Breast epithelium (tissue), 4 donors: ENCODE results near the gene GPATCH4. TPM values are rescaled to one million over a fixed set of nuclear protein-coding genes. Genes with fewer than 3 reads are reported as not detected.
"Not testable (repeated sequence)": the region's sequence is repeated elsewhere in the genome, so short reads cannot be mapped to it uniquely, and the experiment has no call there.

ENCODE experiments used
- DNase-seq, 2 donors: peaks; one replicate each; pipeline ENCODE4 v3.0.0-alpha.2; 2019; ENCODE audit warnings: low spot score in 2 of 2
- H3K27ac ChIP-seq, 2 donors: fragments of 200-600 bp; sonication (generic) in 1 of 2; one replicate each; pipeline ENCODE4 v1.5.1; 2016 to 2019; ENCODE audit warnings: mild to moderate bottlenecking in 1 of 2
- H3K27me3 ChIP-seq, 2 donors: fragments of 200-600 bp; sonication (generic) in 1 of 2; one replicate each; pipeline versions ENCODE4 v1.5.1 to v1.6.0; 2017 to 2019; ENCODE audit warnings: control low read depth in 1 of 2, mild to moderate bottlenecking in 1 of 2
- H3K36me3 ChIP-seq: fragments of 200-600 bp; one replicate; pipeline ENCODE4 v1.5.1; 2019
- H3K4me1 ChIP-seq, 2 donors: fragments of 200-600 bp; sonication (generic); one replicate each; pipeline ENCODE4 v1.5.1; 2016 to 2019; ENCODE audit warnings: control low read depth in 1 of 2
- H3K4me3 ChIP-seq, 3 donors: fragments of 200-600 bp; sonication (generic); 1 replicate in 2 of 3; 2 replicates in 1 of 3; pipeline ENCODE4 v1.5.1; 2016 to 2019; ENCODE audit warnings: mild to moderate bottlenecking in 3 of 3, moderate library complexity in 2 of 3
- H3K9me3 ChIP-seq, 2 donors: fragments of 200-600 bp; sonication (generic) in 1 of 2; one replicate each; pipeline ENCODE4 v1.5.1; 2016 to 2019; ENCODE audit warnings: control low read depth in 1 of 2
- CTCF ChIP-seq, 3 donors: fragments of 450-650 bp; IDR thresholded peaks; one replicate each; pipeline ENCODE4 v1.5.1; 2016 to 2017; ENCODE audit warnings: antibody characterized with exemption in 3 of 3, mild to moderate bottlenecking in 3 of 3, moderate library complexity in 3 of 3
- POLR2A ChIP-seq: fragments of 450-650 bp; IDR thresholded peaks from one replicate; pipeline ENCODE4 v1.6.1; 2016; ENCODE audit warnings: antibody characterized with exemption, mild to moderate bottlenecking, moderate library complexity
- POLR2AphosphoS5 ChIP-seq, 3 donors: sonication (generic); formaldehyde crosslinking; IDR thresholded peaks; one replicate each; pipeline ENCODE4 v1.6.1; 2017; ENCODE audit warnings: antibody characterized with exemption in 3 of 3
- intact Hi-C: fragments of 100-400 bp; cut with DNase I; formaldehyde crosslinking; loops from one replicate; pipeline ENCODE4 v1.15.1; 2023; ENCODE audit warnings: low total_unique reads
- total RNA-seq, 3 donors: library from RNA; depleted of rRNA; stranded (reverse); fragments of >200 nt; gene quantifications; one replicate each; pipeline ENCODE4 v1.1.0, GENCODE V29; 2016

GPATCH4 gene
- total RNA-seq, 3 donors from 2014 or later, result 20.2 to 31.1 (median 23.7) TPM

GRCh38 chr1:156592158-156592909 lies 8.9 kb downstream of the GPATCH4 start:
- Histone ChIP-seq H3K9me3 (no peaks in the 10 kb centered on the region), H3K36me3 (no peaks in the 10 kb centered on the region), H3K27ac (peak overlapping the region; percentile 83 to 85), H3K4me1 (peaks cover 0 to 7% of the 10 kb centered on the region in 2 donors), H3K4me3 (peak overlapping the region; percentile 71 to 89 (median 74)), H3K27me3 (no peaks in the 10 kb centered on the region)
- TF ChIP-seq POLR2A (no peak), CTCF (IDR thresholded peaks at IDR 0.05) (no peak), POLR2AphosphoS5 (IDR thresholded peaks at IDR 0.05) (no peak)
- intact Hi-C loops, result loop anchor here (5.0 kb wide), 1 partner anchor 675 kb away; no protein-coding TSS in a partner anchor
- DNase-seq, result no peak

- Histone ChIP-seq H3K4me3 (peak within 1 kb of the TSS; percentile 71 to 89 (median 74)), H3K9me3 (no peaks in the 10 kb centered on the region), H3K27ac (peak within 1 kb of the TSS; percentile 83 to 85), H3K4me1 (peaks cover 0 to 7% of the 10 kb centered on the region in 2 donors), H3K27me3 (no peaks in the 10 kb centered on the region), H3K36me3 (no peaks in the 10 kb centered on the region)
- peak in 1 of 3 donors; percentile 54 for TF ChIP-seq POLR2AphosphoS5 (IDR thresholded peaks at IDR 0.05)
- TF ChIP-seq POLR2A, result no peak
- intact Hi-C loops, result loop anchor here (5.0 kb wide), 1 partner anchor 674 kb away; no protein-coding TSS in a partner anchor
- peak; percentile 45 to 71 for DNase-seq
Measured at GRCh38 chr1:156591432-156592157, 9.7 kb downstream of the GPATCH4 start, which contains the start of gene NAXE. Gene NAXE (plus strand): TSS chr1:156591776. CDS start chr1:156591805, 29 bp downstream.

GRCh38 chr1:156591181-156591431 lies 10.2 kb downstream of the GPATCH4 start:
- no peaks in the 10 kb centered on the region for H3K27me3 ChIP-seq
- intact Hi-C loops, result loop anchor here (5.0 kb wide), 1 partner anchor 674 kb away; no protein-coding TSS in a partner anchor
- peak overlapping the region; percentile 71 to 89 (median 74) for H3K4me3 ChIP-seq
- H3K36me3 ChIP-seq, result no peaks in the 10 kb centered on the region
- TF ChIP-seq POLR2A (no peak), POLR2AphosphoS5 (IDR thresholded peaks at IDR 0.05) (no peak), CTCF (IDR thresholded peaks at IDR 0.05) (no peak)
- peaks cover 0 to 7% of the 10 kb centered on the region in 2 donors for H3K4me1 ChIP-seq
- H3K27ac ChIP-seq, result peak overlapping the region; percentile 83 to 85
- no peaks in the 10 kb centered on the region for H3K9me3 ChIP-seq
- peak in 1 of 2 donors; percentile 27 for DNase-seq

- Histone ChIP-seq H3K27ac (peak overlapping the region; percentile 83 to 85), H3K9me3 (no peaks in the 10 kb centered on the region), H3K4me3 (peak overlapping the region in 2 of 3 donors; percentile 74 to 89), H3K4me1 (peaks cover 0 to 7% of the 10 kb centered on the region in 2 donors), H3K27me3 (no peaks in the 10 kb centered on the region), H3K36me3 (no peaks in the 10 kb centered on the region)
- no peak for TF ChIP-seq POLR2A
- peak in 1 of 2 donors; percentile 30 for DNase-seq
- intact Hi-C loops, result loop anchor here (5.0 kb wide), 1 partner anchor 673 kb away; no protein-coding TSS in a partner anchor
Measured at GRCh38 chr1:156590326-156591180, 10.7 kb downstream of the GPATCH4 start.

- TF ChIP-seq CTCF (IDR thresholded peaks at IDR 0.05) (no peak), POLR2AphosphoS5 (IDR thresholded peaks at IDR 0.05) (no peak), POLR2A (no peak)
- H3K36me3 ChIP-seq, result no peaks in the 10 kb centered on the region
- H3K4me3 ChIP-seq, result no peak overlapping the region
- intact Hi-C loops, result loop anchor here (10.0 kb wide), 1 partner anchor 65 kb away; no protein-coding TSS in a partner anchor
- H3K27ac ChIP-seq, result no peak overlapping the region
- DNase-seq, result no peak
- H3K27me3 ChIP-seq, result no peaks in the 10 kb centered on the region
- H3K9me3 ChIP-seq, result no peaks in the 10 kb centered on the region
- peaks cover 0 to 7% of the 10 kb centered on the region in 2 donors for H3K4me1 ChIP-seq
Measured at GRCh38 chr1:156589546-156589945, 11.7 kb downstream of the GPATCH4 start.

GRCh38 chr1:156587927-156588326 lies 13.4 kb downstream of the GPATCH4 start:
- H3K27me3 ChIP-seq, H3K36me3 ChIP-seq, DNase-seq, H3K9me3 ChIP-seq, H3K4me1 ChIP-seq, H3K27ac ChIP-seq, H3K4me3 ChIP-seq: not testable (repeated sequence)
- intact Hi-C loops, result loop anchor here (10.0 kb wide), 1 partner anchor 67 kb away; no protein-coding TSS in a partner anchor
